Measurements from ENCODE around the gene WDR93.

The WDR93 gene

GRCh38 chr15:89654847-89655805 lies 35.5 kb upstream of the WDR93 start, which contains the start of gene KIF7:
Gene KIF7, minus strand, starts transcription at chr15:89655467. Its CDS starts 2,537 bp downstream, at chr15:89652930.
- TF ChIP-seq TAF1 (IDR thresholded peaks at IDR 0.05; ENCODE audit: borderline replicate concordance, insufficient read depth, low read length): no peak
- peak; percentile 55 for TF ChIP-seq FOXP2 (optimal IDR thresholded peaks at IDR 0.05; ENCODE audit: borderline replicate concordance, extremely low read depth, extremely low read length, insufficient read depth)

GRCh38 chr15:89656116-89656815 lies 34.3 kb upstream of the WDR93 start:
- TF ChIP-seq REST (IDR thresholded peaks at IDR 0.05; ENCODE audit: insufficient read depth in 1 of 2, low read depth in 2 of 2, low read length in 2 of 2): no peak
- no peak for TF ChIP-seq POLR2AphosphoS5 (IDR thresholded peaks at IDR 0.05; ENCODE audit: low read depth, low read length)
- no peak for TF ChIP-seq TAF1 (IDR thresholded peaks at IDR 0.05; ENCODE audit: borderline replicate concordance, insufficient read depth, low read length)
- no peak for TF ChIP-seq SIN3A (IDR thresholded peaks at IDR 0.05; ENCODE audit: borderline replicate concordance, insufficient read depth, low read length)
- no peak for TF ChIP-seq FOXP2 (optimal IDR thresholded peaks at IDR 0.05; ENCODE audit: borderline replicate concordance, extremely low read depth, extremely low read length, insufficient read depth)

GRCh38 chr15:89657686-89658200 lies 32.9 kb upstream of the WDR93 start:
- no peak for TF ChIP-seq FOXP2 (optimal IDR thresholded peaks at IDR 0.05; ENCODE audit: borderline replicate concordance, extremely low read depth, extremely low read length, insufficient read depth)
- TF ChIP-seq POLR2AphosphoS5 (IDR thresholded peaks at IDR 0.05; ENCODE audit: low read depth, low read length): no peak
- no peak for TF ChIP-seq TAF1 (IDR thresholded peaks at IDR 0.05; ENCODE audit: borderline replicate concordance, insufficient read depth, low read length)
- no peak for TF ChIP-seq REST (IDR thresholded peaks at IDR 0.05; ENCODE audit: insufficient read depth in 1 of 2, low read depth in 2 of 2, low read length in 2 of 2)
- TF ChIP-seq SIN3A (IDR thresholded peaks at IDR 0.05; ENCODE audit: borderline replicate concordance, insufficient read depth, low read length): no peak

- TF ChIP-seq TAF1 (IDR thresholded peaks at IDR 0.05; ENCODE audit: borderline replicate concordance, insufficient read depth, low read length) (no peak), SIN3A (IDR thresholded peaks at IDR 0.05; ENCODE audit: borderline replicate concordance, insufficient read depth, low read length) (no peak), FOXP2 (optimal IDR thresholded peaks at IDR 0.05; ENCODE audit: borderline replicate concordance, extremely low read depth, extremely low read length, insufficient read depth) (no peak), POLR2AphosphoS5 (IDR thresholded peaks at IDR 0.05; ENCODE audit: low read depth, low read length) (no peak), REST (IDR thresholded peaks at IDR 0.05; ENCODE audit: insufficient read depth in 1 of 2, low read depth in 2 of 2, low read length in 2 of 2) (no peak)
These were observed 31.3 kb upstream of the WDR93 start for GRCh38 chr15:89659295-89659694.

- no peak for TF ChIP-seq FOXP2 (optimal IDR thresholded peaks at IDR 0.05; ENCODE audit: borderline replicate concordance, extremely low read depth, extremely low read length, insufficient read depth)
- TF ChIP-seq REST (IDR thresholded peaks at IDR 0.05; ENCODE audit: insufficient read depth in 1 of 2, low read depth in 2 of 2, low read length in 2 of 2): no peak
- no peak for TF ChIP-seq TAF1 (IDR thresholded peaks at IDR 0.05; ENCODE audit: borderline replicate concordance, insufficient read depth, low read length)
- no peak for TF ChIP-seq SIN3A (IDR thresholded peaks at IDR 0.05; ENCODE audit: borderline replicate concordance, insufficient read depth, low read length)
- TF ChIP-seq POLR2AphosphoS5 (IDR thresholded peaks at IDR 0.05; ENCODE audit: low read depth, low read length): no peak
These were observed 30.1 kb upstream of the WDR93 start for GRCh38 chr15:89660556-89660955.

All from PFSK-1 (cell line).